ENCODE results near the gene PANK1.
"Not testable (repeated sequence)": the region's sequence is repeated elsewhere in the genome, so short reads cannot be mapped to it uniquely, and the experiment has no call there.

The PANK1 gene

DNA sequence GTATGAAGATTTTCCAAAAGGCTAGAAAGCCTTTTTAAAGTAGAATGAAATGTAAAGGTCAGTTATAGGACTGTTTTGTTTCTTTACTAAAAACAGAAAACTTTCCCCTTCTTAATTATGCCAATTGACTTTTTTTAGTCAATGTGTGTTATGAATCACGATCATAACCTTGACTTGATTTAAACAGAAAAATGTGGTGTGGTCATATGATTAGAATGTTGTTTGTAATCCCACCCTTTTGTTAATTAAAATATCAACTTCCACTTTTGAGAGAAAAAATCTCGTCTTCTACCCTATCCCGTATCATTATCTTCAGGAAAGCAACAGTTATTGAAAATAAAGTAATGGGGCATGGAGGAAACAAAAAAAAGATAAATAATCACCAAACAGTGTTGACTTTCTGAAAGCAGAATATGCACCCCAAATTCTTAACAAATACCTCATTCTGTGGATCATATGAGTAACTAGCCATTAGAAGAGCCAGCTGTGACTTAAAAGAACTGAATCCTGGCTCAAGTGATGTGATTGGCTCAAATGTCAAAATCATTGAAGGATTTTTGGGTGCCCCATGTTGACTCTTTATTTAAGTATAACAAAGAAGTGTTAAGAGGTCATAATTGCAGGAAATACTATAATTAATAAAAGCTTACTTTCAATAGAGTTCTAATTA lies 77.3 kb downstream of the PANK1 start:
- no peak for DNase-seq (ENCODE audit: low read depth in 3 of 3)

DNA sequence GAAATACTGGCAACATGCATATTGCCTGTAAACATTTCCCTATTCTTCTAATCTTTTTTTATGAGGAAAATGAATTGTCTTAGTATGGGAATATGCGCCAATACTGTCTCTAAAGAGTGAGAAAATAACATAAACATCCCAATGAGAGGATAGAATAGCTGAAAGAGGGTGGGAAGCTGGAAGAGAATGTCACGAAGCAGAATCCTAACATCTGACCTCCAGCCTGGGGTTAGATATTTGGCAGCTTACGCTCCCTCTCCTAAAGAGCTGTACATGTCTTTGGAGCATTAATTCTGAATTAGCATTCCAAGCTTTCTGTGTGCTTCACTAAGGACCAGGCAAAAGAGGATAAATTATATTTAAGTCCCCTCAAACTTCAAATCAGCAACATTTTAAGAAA lies 78.0 kb downstream of the PANK1 start:
- DNase-seq (ENCODE audit: low read depth in 3 of 3) = no peak

GRCh38 chr10:89566095-89566950 lies 78.7 kb downstream of the PANK1 start:
- no peak for DNase-seq (ENCODE audit: low read depth in 3 of 3)

GRCh38 chr10:89565180-89565579 lies 79.9 kb downstream of the PANK1 start:
- no peak for DNase-seq (ENCODE audit: low read depth in 3 of 3)

GRCh38 chr10:89563861-89564478 lies 81.1 kb downstream of the PANK1 start:
- peak in 1 of 3 donors; percentile 10 for DNase-seq (ENCODE audit: low read depth in 3 of 3)

GRCh38 chr10:89563311-89563710 lies 81.7 kb downstream of the PANK1 start:
- no peak for DNase-seq (ENCODE audit: low read depth in 3 of 3)

DNA sequence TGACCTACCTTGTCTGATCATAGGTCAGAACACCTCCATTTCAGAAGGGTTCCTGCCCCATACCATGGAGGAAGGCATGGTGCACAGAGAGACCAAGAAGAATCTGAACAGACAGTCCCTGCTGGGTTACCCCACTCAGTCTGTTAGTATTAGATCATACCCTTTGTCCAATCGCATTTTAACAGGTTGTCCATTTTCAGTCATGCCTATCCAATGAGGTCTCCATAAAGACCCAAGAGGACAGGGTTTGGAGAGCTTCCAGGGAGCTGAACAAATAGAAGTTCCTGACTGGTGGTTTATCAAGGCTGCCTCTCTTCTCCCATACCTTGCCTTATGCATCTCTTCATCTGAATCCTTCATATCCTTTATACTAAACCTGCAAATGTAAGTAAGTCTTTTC lies 88.4 kb downstream of the PANK1 start:
- no peak for DNase-seq (ENCODE audit: low read depth in 3 of 3)

DNA sequence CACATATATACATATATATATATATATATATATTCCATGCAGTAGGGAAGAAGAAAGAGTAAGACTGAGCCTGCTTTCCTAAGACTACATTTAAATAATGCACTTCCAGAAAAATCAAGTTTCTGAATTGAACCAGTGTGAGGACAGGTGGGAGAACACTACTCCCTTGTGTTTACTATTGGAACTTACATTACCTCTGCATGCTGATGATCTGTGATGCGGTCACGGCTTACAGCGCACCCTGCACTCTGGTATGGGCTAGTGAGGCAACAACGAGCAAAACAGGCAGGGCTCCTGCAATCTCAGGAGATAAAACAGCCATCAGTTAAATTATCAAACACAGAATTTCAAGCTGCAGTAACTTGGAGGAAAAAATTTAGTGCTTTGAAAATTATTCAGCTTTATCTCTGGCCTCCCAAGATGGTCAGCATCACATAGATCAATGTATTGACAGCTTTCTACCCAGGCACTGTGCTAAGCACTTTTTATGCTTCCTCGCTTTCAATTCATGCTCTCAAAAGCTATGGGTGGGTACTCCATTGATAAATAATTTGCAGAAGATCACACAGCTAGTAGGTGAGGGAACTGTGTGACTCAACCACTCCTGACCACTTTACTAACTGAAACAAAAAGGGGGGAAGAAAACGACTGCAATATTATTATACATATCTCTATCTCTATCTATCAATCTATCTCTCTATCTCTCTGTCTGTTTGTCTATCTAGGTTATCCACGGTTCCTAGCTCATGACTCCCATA lies 89.2 kb downstream of the PANK1 start:
- no peak for DNase-seq (ENCODE audit: low read depth in 3 of 3)

- no peak for DNase-seq (ENCODE audit: low read depth in 3 of 3)
These were observed 90.6 kb downstream of the PANK1 start for GRCh38 chr10:89554433-89554832.

- DNase-seq (ENCODE audit: low read depth in 3 of 3) = no peak
These were observed 91.8 kb downstream of the PANK1 start for GRCh38 chr10:89553064-89553734.

DNA sequence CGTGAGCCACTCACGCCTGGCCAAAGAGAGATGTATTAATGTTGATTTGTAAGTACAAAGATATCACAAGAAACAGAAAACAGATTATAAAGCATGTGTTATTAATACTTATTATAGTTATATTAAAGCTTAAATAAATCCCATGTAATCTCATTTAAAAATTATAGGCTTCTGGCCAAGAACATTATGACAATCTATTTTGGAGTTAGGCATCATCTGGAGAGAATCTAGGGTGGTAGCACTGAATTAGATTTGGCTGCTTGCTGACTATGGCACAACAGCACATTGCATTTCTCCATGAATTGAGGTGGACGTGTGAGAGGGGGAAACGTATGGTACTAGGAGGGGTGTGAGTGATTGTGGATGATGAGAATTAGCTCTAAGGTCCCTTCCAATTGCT lies 92.8 kb downstream of the PANK1 start:
- no peak for DNase-seq (ENCODE audit: low read depth in 3 of 3)

GRCh38 chr10:89550509-89550908 lies 94.5 kb downstream of the PANK1 start:
- no peak for DNase-seq (ENCODE audit: low read depth in 3 of 3)

DNA sequence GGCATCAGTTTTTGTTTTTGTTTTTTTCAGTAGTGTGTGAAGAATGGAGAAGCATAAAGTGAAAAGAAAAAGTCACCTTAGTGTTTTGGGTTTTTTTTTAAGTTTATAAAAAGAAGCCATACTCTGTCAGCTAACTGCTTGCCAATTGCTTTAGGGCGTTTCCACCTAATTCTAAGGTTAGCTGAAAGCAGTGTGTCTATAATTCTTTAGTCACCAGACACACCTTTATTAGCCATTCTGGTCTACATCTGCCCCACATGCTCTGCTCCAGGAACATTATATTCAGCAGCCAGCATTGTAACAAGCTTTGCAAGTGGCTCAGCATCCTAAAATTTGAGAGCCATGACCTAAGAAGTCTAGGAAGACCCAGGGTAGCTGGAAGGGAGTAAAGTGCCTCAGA lies 95.5 kb downstream of the PANK1 start:
- no peak for DNase-seq (ENCODE audit: low read depth in 3 of 3)

DNA sequence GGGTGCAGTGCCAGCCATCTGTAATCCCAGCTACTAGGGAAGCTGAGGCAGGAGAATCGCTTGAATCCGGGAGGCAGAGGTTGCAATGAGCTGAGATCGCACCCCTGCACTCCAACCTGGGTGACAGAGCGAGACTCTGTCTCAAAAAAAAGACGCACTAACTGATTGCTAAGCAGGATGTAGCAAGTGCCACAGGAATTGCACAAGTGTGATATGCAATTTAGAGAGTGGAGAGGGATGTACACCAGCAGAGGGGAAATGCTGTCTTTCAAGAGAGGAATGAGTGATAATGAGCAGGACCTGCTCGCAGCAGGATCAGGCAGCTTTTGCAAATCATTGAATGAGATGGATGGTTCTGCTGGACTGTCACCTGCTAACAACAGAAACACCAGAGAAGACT lies 96.4 kb downstream of the PANK1 start:
- no peak for DNase-seq (ENCODE audit: low read depth in 3 of 3)

GRCh38 chr10:89547853-89548513 lies 97.1 kb downstream of the PANK1 start:
- no peak for DNase-seq (ENCODE audit: low read depth in 3 of 3)

DNA sequence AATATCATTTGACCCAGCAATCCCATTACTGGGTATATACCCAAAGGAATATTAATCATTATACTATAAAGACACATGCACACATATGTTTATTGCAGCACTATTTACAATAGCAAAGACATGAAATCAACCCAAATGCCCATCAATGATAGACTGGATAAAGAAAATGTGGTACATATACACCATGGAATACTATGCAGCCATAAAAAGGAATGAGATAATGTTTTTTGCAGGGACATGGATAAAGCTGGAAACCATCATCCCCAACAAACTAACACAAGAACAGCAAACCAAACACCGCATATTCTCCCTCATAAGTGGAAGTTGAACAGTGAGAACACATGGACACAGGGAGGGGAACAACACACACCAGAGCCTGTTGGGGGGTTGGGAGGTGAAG lies 98.4 kb downstream of the PANK1 start:
- DNase-seq (ENCODE audit: low read depth in 3 of 3) = not testable (repeated sequence)

- DNase-seq (ENCODE audit: low read depth in 3 of 3) = no peak
These were observed 101.2 kb downstream of the PANK1 start for GRCh38 chr10:89543841-89544240.

- no peak for DNase-seq (ENCODE audit: low read depth in 3 of 3)
These were observed 104.6 kb downstream of the PANK1 start for GRCh38 chr10:89540420-89540949.

DNA sequence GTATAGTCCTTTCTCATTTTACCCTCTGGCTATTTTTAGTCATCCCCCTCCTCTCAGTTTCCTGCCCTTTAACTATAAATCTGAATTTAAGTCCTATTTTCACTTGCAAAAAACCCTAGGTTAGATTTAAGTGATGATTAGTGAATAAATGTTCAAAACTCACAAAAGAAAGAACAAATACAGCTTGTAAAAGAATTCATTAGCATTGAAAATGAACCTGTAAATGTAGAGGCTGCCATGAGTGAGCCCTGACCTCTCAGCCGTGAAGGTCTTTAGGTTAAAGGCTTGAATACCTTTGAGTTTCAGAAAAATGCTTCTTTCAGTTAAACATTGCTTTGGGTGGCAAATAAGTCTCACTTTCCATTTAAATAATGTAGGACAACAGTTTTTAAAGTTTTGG lies 107.7 kb downstream of the PANK1 start:
- no peak for DNase-seq (ENCODE audit: low read depth in 3 of 3)

GRCh38 chr10:89536013-89536354 lies 109.1 kb downstream of the PANK1 start:
- no peak for DNase-seq (ENCODE audit: low read depth in 3 of 3)

All from stimulated activated CD4-positive, alpha-beta T cell treated with anti-CD3 and anti-CD28 coated beads, TNF-alpha, amount 100 ng/mL, for 48 hours (primary cell).